Fibroblast of lung (primary cell): ENCODE measurements around the gene ARVCF. TPM values are rescaled to one million over a fixed set of nuclear protein-coding genes. Genes with fewer than 3 reads are reported as not detected.

Experiments
- DNase-seq, 2 donors: peaks; one replicate each; pipeline versions ENCODE4 v3.0.0 to v3.0.0-alpha.2; 2010; ENCODE audit warnings: low read depth in 2 of 2
- H2AFZ ChIP-seq: 2 replicates; pipeline ENCODE4 v1.5.1; 2012; ENCODE audit warnings: low read length, control low read depth, inconsistent platforms
- H3K27ac ChIP-seq: 2 replicates; pipeline ENCODE4 v1.5.1; 2011; ENCODE audit warnings: low read length, control low read depth; ENCODE audit not compliant: insufficient read depth
- H3K27me3 ChIP-seq: 2 replicates; pipeline ENCODE4 v1.5.1; 2011; ENCODE audit warnings: mild to moderate bottlenecking, low read length; ENCODE audit not compliant: control insufficient read depth, insufficient read depth
- H3K36me3 ChIP-seq: 2 replicates; pipeline ENCODE4 v1.5.1; 2011; ENCODE audit warnings: low read length; ENCODE audit not compliant: control insufficient read depth, insufficient read depth
- H3K4me1 ChIP-seq: 2 replicates; pipeline ENCODE4 v1.5.1; 2011; ENCODE audit warnings: low read length; ENCODE audit not compliant: control insufficient read depth, insufficient read depth; ENCODE audit errors: extremely low read depth
- H3K4me2 ChIP-seq: 2 replicates; pipeline ENCODE4 v1.5.1; 2011; ENCODE audit warnings: low read length, control low read depth; ENCODE audit not compliant: insufficient read depth; ENCODE audit errors: extremely low read depth
- H3K4me3 ChIP-seq, 4 experiments: fragments of 200-600 bp in 1 of 4; sonication (generic) in 1 of 4; replicated peaks in 1 of 4; 2 replicates each; pipeline ENCODE4 v1.5.1; 2011 to 2016; ENCODE audit warnings: low read length in 4 of 4, low read depth in 3 of 4, mild to moderate bottlenecking in 3 of 4, control low read depth in 2 of 4, inconsistent platforms in 1 of 4, mixed read lengths in 1 of 4; ENCODE audit not compliant: insufficient read depth in 1 of 4; ENCODE audit errors: control extremely low read depth in 1 of 4
- H3K79me2 ChIP-seq: 2 replicates; pipeline ENCODE4 v1.5.1; 2012; ENCODE audit warnings: mild to moderate bottlenecking, low read length, inconsistent platforms; ENCODE audit not compliant: control insufficient read depth, insufficient read depth
- H3K9ac ChIP-seq: 2 replicates; pipeline ENCODE4 v1.5.1; 2011; ENCODE audit warnings: mild to moderate bottlenecking, low read length, control low read depth; ENCODE audit not compliant: insufficient read depth
- H3K9me3 ChIP-seq: 2 replicates; pipeline ENCODE4 v1.5.1; 2012; ENCODE audit warnings: low read depth, low read length; ENCODE audit not compliant: control insufficient read depth, insufficient read depth
- H4K20me1 ChIP-seq: 2 replicates; pipeline ENCODE4 v1.5.1; 2011; ENCODE audit warnings: low read length; ENCODE audit not compliant: control insufficient read depth, insufficient read depth; ENCODE audit errors: extremely low read depth
- CTCF ChIP-seq, 2 donors: IDR thresholded peaks in 1 of 2; conservative IDR thresholded peaks in 1 of 2; 1 replicate in 1 of 2; 2 replicates in 1 of 2; pipeline ENCODE4 v1.5.1; 2011 to 2012; ENCODE audit warnings: low read length in 2 of 2, control low read depth in 1 of 2, inconsistent platforms in 1 of 2, low read depth in 1 of 2, mild to moderate bottlenecking in 1 of 2
- EZH2 ChIP-seq: IDR thresholded peaks from 2 replicates; pipeline ENCODE4 v1.5.1; 2012; ENCODE audit warnings: low read length, control low read depth, mild to moderate bottlenecking; ENCODE audit errors: missing control alignments
- polyA plus RNA-seq, 2 donors: library from polyadenylated mRNA; depleted of rRNA in 1 of 2; stranded (reverse) in 1 of 2; unstranded in 1 of 2; fragments of >200 nt; gene quantifications; 2 replicates each; pipeline ENCODE4 v1.2.1, GENCODE V29; 2011 to 2012; ENCODE audit warnings: missing spikeins in 1 of 2
- total RNA-seq: library from RNA; depleted of rRNA; stranded (reverse); fragments of >200 nt; gene quantifications from 2 replicates; pipeline ENCODE4 v1.2.1, GENCODE V29; 2014

Gene ARVCF
- total and polyA plus RNA-seq, 2 donors (not counting 1 experiment from before 2014, with no cell fraction given): 2.0 to 15.7 TPM

- Histone ChIP-seq H3K36me3 (no peaks in the 10 kb centered on the region), H4K20me1 (no peaks in the 10 kb centered on the region)
- DNase-seq: no peak
Observed at GRCh38 chr22:19933341-19934241, 83.0 kb downstream of the ARVCF start.

GRCh38 chr22:19932367-19933206 lies 84.0 kb downstream of the ARVCF start:
- no peak overlapping the region for H3K9ac ChIP-seq
- no peak for TF ChIP-seq EZH2
- no peak for TF ChIP-seq CTCF (conservative IDR thresholded peaks at IDR 0.05 in 1 of 2, IDR thresholded peaks at IDR 0.05 in 1 of 2; ENCODE audit: low read depth in 1 of 2, low read length in 2 of 2)
- no peak overlapping the region for H3K4me3 ChIP-seq
- H3K27ac ChIP-seq: no peak overlapping the region
- no peaks in the 10 kb centered on the region for H3K9me3 ChIP-seq
- no peak overlapping the region for H2AFZ ChIP-seq
- no peak overlapping the region for H3K4me2 ChIP-seq
- H3K79me2 ChIP-seq: no peaks in the 10 kb centered on the region
- no peaks in the 10 kb centered on the region for H3K4me1 ChIP-seq
- no peaks in the 10 kb centered on the region for H4K20me1 ChIP-seq
- H3K36me3 ChIP-seq: no peaks in the 10 kb centered on the region
- no peak for DNase-seq
- no peaks in the 10 kb centered on the region for H3K27me3 ChIP-seq

More at GRCh38 chr22:19933341-19934241, 83.0 kb downstream of the ARVCF start:
- Histone ChIP-seq H3K9ac (no peak overlapping the region), H2AFZ (no peak overlapping the region), H3K4me3 (no peak overlapping the region), H3K27ac (no peak overlapping the region), H3K4me1 (no peaks in the 10 kb centered on the region), H3K4me2 (no peak overlapping the region), H3K9me3 (no peaks in the 10 kb centered on the region), H3K79me2 (no peaks in the 10 kb centered on the region), H3K27me3 (no peaks in the 10 kb centered on the region)
- TF ChIP-seq CTCF (conservative IDR thresholded peaks at IDR 0.05 in 1 of 2, IDR thresholded peaks at IDR 0.05 in 1 of 2; ENCODE audit: low read depth in 1 of 2, low read length in 2 of 2): no peak
- TF ChIP-seq EZH2: no peak

DNA sequence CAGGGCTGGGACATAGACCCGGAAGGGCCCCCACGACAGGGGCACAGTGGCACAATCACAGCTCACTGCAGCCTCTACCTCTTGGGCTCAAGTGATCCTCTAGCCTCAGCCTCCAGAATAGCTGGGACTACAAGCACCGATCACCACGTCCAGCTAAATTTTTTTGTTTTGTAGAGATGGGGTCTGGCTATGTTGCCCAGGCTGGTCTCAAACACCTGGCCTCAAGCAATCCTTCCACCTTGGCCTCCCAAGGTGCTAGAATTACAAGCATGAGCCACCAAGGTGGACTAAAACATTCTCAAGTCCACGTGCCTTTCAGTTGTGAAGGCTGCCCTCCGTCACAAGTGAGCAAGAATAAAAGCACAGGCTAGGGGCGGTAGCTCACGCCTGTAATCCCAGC lies 85.1 kb downstream of the ARVCF start:
- Histone ChIP-seq H3K27me3 (no peaks in the 10 kb centered on the region), H3K9me3 (no peaks in the 10 kb centered on the region), H4K20me1 (no peaks in the 10 kb centered on the region), H3K27ac (no peak overlapping the region), H3K4me1 (no peaks in the 10 kb centered on the region), H3K4me3 (no peak overlapping the region), H3K4me2 (no peak overlapping the region), H3K36me3 (no peaks in the 10 kb centered on the region), H3K79me2 (no peaks in the 10 kb centered on the region), H2AFZ (no peak overlapping the region), H3K9ac (no peak overlapping the region)
- no peak for TF ChIP-seq EZH2
- no peak for TF ChIP-seq CTCF (conservative IDR thresholded peaks at IDR 0.05 in 1 of 2, IDR thresholded peaks at IDR 0.05 in 1 of 2; ENCODE audit: low read depth in 1 of 2, low read length in 2 of 2)
- no peak for DNase-seq
